Measurements from ENCODE around the gene IVD.

- TF ChIP-seq POLR2AphosphoS5 (IDR thresholded peaks at IDR 0.05) (no peak), TAF1 (IDR thresholded peaks at IDR 0.05; ENCODE audit: low read depth) (no peak), RAD21 (conservative IDR thresholded peaks at IDR 0.05) (no peak)
- TF ChIP-seq, protein P1, sequence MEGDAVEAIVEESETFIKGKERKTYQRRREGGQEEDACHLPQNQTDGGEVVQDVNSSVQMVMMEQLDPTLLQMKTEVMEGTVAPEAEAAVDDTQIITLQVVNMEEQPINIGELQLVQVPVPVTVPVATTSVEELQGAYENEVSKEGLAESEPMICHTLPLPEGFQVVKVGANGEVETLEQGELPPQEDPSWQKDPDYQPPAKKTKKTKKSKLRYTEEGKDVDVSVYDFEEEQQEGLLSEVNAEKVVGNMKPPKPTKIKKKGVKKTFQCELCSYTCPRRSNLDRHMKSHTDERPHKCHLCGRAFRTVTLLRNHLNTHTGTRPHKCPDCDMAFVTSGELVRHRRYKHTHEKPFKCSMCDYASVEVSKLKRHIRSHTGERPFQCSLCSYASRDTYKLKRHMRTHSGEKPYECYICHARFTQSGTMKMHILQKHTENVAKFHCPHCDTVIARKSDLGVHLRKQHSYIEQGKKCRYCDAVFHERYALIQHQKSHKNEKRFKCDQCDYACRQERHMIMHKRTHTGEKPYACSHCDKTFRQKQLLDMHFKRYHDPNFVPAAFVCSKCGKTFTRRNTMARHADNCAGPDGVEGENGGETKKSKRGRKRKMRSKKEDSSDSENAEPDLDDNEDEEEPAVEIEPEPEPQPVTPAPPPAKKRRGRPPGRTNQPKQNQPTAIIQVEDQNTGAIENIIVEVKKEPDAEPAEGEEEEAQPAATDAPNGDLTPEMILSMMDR (IDR thresholded peaks at IDR 0.05; ENCODE audit: poor library complexity, severe bottlenecking) = no peak
Observed at GRCh38 chr15:40446144-40446543, 40.5 kb downstream of the IVD start.

All from neural cell (in vitro differentiated cells).